HS-27A (cell line): ENCODE data around the gene CYB5R3.

Experiments
- DNase-seq: peaks from one replicate; pipeline ENCODE4 v3.0.0-alpha.2; 2012; ENCODE audit warnings: low read depth, missing footprints

The CYB5R3 gene

DNA sequence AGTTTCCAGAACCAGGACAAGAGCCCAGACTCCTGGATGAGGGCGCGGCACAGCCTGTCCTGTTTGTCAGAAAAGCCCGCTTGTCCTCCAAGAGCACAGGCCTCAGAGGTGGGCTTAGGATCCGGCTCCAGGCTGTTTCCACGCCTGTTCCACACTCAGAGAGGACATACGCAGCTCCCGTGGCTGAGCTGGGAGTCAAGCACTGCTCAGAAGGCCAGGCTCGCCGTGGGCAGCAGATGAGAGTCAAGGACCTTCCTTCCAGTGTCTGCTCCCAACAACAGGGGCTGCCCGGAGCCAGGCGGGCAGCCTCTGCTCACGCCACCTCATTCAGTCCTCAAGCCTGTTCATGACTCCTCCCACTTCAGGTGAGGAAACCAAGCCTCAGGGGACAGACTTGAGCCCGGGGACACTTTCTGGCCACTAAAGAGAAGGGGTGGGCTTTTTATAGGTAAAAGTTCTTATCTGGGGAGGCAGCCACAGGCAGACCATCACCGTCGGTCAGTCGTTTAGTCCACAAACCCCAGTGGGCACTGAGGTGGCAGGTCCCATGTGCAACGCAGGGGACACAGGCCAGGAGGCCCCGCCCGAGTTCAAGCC is 3.8 kb downstream of the CYB5R3 start:
- no peak for DNase-seq

DNA sequence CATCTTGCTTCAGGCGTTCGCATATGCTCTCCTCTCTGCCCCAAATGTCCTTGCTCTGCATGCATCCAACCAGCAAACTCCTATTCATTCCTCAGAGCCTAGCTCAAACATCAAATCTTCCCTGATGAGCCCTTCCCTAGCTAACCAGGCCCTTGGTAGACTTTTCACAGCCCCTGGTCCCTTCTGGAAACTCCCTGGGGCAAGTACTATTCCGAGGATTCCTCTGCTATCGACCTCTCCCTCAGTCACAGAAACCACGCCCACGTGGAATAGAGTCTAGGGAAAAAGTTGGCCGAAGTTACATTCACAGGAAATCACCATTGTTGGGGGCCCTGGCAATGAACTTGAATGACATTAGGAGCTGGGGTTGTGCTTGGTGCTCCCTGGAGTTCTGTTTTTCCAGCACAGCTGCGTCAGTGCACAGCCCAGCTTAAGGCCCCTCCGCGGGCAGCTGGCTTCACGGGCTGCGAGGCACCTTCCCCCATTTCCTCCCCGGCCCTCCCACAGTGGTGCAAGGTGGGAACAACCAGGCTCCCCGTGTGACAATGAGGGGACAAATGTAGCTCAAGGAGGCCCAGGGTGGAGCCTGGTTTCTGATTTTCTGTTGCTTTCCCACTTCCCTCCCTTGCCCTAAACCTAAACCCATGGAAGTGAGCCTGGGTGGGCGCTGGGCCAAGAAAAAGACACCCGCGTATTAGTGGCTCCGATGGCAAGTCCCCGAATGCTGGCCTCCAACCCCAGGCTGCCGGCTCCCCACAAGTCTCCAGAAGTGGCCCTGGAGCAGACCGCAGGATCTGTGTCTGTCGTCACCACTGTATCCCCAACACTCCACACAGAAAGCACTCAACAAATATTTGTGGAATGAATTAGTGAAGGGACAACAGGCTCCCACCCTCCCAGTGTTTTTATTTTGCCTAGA is 4.5 kb downstream of the CYB5R3 start:
- DNase-seq, result no peak

DNA sequence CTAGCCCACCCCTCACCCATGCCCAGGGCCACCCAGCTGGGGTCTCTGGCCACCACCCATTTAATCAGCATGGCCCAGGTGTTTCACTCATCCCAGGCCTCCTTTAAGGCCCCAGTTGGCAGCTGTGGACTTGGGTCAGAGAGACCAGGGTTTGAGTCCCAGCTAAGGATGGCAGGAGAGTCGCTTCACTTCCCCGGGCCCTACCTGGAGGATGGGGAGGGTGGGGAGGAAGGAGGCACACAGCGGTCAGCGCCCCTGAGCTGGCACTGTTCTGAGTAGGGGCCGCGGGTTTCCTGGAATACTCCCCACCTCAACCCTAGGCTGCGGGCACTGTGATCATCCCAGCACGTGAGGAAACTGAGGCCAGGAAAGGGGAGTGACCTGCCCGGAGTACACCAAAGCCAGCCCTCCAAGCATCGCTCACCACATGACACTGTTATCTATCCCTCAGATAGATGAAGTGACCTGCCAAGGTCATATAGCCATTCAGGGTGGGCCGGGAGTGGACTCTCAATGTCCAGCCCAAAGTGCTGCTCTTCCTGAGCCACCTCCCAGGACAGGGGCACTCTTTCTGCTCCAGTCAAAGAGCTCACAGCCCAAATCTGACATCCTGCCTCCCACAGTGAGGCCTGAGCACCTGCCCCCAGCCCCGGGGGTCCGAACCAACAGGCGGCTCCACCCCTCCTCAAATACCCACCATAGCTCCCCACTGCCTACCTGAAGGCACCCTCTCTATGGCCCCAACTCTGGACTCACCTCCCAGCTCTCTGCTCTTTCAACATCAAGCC is 5.4 kb downstream of the CYB5R3 start:
- no peak for DNase-seq

DNA sequence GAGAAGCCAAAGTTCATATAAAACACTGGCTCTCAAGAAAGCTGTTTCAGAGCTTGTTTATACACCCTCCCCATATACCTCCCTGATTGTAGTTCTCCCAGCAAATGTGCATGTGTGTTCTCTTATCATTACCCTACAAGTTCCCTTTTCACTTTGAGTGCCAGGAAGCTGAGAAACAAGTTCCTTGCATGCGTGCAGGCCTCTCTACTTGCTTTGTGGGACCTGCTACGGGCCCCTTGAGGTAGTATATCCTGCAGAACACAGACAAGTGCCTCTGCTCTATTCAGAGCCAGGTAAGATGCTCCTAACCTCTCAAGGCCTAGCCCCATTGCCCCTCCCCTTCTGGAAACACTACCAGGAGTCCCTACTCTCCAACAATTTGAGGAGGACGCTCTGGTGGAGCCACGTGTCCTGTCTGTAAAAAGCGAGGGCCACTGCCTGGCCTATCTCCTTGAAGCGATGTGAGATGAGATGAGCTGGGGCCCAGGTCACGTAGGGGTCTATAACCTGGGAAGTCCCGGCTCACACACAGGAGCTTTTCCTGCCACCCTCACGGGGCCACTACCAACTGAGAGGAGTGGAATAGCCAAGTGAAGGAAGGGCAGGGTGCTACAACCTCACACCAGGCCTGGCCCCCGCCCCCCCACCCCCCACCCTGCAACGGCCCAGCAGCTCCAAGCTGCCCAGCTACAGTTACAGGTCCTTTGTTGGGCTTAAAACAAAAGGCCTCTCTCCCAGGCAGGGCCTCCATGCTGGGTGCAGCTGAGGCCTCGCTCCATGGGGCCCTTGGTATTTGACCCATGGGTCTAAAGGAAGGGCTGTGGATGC is 6.2 kb downstream of the CYB5R3 start:
- no peak for DNase-seq

DNA sequence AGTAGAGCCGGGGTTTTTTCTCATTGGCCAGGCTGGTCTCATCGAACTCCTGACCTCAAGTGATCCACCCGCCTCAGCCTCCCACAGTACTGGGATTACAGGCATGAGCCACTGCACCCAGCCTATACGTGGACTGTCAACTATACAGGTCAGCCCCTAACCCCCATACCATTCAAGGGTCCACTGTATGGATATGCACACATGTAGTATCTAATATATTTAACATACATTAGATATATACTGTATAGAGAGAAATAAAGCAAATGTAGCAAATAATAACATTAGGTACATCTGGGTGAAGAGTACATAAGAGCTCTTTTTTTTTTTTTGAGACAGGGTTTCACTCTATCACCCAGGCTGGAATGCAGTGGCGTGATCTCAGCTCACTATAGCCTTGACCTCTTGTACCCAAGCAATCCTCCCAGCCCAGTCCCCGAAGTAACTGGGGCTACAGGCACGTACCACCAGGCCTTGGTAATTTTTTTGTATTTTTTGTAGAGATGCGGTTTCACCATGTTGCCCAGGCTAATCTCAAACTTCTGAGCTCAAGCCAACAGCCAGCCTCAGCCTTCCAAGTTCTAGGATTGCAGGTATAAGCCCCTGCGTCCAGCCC is 7.3 kb downstream of the CYB5R3 start:
- no peak for DNase-seq

DNA sequence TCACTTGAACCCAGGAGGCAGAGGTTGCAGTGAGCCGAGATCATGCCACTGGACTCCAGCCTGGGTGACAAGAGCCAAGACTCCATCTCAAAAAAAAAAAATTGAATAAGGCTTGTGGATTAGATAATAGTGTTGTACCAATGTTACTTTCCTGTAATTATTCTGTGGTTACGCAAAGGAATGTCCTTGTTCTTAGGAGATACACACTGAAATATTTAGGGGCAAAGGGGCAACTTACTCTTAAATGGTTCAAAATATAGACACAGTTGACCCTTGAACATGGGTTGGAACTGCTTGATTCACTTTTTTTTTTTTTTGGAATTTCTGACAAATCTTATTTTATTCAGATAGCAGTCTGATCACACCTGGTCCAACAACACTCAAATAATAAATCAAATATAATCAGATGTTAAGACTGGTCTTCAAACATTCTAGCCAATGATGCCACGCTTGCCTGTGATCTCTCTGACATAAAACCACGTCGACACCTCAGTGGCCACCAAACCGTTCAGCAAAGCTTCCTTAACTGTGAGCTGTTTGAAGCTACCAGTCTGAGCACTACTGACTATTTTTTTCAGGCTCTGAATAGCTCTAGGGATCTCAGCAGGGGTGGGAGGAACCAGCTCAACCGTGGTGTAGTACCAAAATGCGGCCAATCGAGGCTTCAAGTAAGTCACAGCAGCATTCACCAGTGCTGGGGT is 9.5 kb downstream of the CYB5R3 start:
- DNase-seq, result no peak

DNA sequence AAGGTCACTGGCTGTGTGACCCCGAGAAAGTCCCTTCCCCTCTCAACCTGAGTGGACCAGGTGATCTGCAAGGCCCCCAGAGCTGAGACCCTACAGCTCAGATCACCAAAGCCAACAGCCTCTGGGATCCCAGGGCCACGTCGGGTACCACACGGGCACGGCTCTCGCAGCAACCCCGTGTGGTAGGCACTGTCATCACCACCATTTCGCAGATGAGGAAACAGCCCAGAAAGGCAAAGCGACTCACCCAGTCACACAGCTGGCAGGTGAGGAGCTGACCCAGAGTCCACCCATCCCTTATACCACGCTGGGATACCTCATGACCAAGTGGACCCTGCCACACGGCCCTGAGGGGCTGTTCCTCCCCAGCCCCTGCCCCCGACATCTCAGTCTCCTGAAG is 11.6 kb downstream of the CYB5R3 start:
- DNase-seq, result no peak

DNA sequence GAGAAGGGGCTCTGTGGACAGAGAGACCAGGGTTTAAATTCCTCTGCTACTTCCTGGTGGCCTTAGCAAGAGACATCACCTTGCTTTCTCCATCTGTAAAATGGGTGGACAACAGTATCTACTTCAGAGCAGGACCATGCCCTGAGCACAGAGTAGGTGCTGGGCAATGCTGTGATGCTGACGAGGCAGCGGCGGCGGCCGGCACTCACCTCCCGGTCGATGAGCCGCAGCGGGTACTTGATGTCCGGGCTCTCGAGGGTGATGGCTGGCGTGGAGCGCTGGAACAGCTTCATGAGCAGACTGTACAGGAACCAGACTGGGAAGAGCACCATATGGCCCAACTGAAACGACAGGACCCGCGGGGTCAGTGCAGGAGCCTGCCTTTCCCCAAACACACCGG is 12.7 kb downstream of the CYB5R3 start:
- DNase-seq, result no peak

DNA sequence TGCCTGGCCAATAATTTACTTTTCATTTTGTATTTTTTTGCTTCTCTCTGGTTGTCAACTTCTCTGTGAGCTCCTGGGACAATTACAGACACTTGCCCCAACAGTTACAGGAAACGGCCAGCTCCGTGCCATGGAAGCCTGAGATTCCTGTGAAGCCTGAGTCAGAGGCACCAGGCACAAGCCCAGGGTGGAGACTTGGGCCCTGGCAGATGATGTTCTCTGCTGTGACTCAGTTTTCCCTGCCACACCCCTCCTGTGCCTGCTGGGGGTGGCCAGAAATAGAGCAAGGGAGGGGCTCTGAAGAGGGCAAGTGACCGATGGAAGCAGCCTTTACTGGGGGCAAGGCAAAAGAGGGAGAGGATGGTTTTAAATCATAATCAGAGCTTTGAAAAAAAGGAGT is 13.7 kb downstream of the CYB5R3 start:
- peak; percentile 83 for DNase-seq

DNA sequence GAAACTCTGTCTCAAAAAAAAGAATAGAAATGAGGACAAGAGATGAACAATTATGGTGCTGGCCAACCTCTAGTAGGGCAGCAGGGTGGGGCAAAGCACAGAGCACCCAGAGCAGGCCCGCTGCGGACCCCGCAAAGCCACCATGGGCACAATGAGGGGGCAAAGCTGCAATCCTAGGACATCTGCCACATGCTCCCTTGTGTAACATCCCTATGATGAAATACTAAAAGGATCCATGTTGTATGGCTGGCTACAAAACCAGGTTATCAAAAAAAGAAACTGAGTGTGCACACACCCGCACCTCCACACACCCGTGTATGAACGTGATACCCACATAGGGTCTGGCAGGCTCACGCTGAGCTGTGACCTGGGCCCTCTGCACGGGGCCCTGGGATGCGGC is 16.2 kb downstream of the CYB5R3 start:
- DNase-seq, result no peak

DNA sequence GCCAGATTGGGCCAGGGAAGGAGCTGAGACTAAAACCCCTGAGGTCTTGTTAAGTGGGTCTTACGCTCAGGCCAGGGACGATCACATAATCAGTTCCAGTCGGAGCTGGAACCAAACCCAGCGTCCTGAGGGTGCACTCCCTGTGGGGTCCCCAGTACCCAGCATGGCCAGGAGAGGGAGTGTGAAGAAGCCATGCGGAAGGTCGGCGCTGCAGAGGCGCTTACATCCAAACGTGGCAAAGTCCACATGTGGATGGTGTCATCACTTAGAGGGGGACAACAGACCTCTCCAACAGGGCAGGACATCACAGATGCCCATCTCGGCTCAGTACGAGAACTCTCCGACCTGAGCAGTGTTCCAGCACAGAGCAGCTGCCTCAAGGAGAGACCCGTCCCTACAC is 17.1 kb downstream of the CYB5R3 start:
- DNase-seq, result no peak

DNA sequence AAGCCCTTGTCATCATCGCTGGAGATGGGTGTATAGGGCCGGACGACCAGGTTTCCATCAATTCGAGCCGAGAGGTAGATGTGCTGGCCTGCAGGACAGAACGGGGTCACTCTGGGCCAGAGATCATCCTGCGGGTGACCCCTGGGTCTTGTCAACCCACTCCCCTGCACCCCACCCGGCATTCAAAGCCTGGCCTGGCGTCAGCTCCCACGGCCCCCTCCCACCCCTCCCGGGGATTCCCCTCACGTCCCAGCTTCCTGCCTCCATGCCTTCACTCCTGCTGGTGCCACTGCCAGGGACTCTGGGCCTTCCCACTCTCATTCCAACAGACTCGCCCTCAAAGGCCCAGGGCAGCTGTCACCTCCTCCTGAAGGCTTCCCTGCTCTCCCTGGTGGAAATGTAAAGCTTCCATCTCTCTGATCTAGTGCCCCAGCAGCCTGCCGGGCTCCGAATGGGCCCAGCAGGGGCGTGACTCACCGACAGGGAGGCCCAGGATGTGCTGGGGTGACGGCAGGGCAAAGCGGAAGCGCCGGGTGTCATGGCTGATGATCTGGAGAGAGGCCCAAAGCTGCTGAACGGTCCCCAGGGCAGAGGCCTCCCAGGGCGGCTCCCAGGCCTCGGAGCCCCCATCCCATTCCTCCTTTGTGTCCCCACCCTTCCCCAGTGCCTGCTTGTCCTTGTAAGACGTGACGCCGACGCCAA is 18.1 kb downstream of the CYB5R3 start:
- no peak for DNase-seq

DNA sequence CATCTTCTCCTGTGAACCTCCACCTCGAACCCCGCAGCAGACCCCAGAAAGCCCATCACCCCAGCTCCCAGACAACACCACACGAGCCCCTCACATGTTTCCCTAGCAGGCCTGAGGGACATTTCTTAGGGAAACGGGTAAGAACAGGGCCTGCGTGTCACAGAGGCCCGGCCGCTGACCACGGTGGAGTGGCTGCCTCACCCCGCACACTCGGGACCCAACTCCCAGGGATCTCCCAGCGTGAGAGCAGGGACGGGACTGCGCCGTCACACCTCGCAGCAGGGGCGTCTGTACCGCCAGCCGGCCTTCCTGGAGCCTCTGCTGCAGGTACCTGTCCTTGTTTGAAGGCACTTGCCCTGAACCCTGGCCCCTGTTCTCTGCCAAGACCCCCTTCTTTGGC is 19.0 kb downstream of the CYB5R3 start:
- no peak for DNase-seq

DNA sequence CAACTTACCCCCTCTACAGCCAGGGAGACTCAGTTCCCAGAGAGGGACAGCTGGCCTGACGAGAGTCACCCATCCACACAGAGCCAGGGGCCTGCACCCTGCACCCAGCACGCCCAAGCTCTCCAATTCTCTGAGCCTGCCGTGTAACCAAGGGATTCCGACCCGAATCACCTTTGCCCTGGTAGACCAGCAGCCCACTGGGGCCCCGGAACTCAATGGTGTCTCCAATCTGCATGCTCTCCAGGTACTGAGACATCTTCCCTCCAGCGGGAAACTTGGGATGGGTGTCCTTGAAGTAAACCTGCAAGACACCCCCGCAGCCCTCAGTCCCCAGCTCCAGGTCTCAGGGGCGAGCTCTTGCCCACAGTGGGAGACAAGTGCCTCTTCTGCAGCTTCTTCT is 21.2 kb downstream of the CYB5R3 start:
- no peak for DNase-seq

DNA sequence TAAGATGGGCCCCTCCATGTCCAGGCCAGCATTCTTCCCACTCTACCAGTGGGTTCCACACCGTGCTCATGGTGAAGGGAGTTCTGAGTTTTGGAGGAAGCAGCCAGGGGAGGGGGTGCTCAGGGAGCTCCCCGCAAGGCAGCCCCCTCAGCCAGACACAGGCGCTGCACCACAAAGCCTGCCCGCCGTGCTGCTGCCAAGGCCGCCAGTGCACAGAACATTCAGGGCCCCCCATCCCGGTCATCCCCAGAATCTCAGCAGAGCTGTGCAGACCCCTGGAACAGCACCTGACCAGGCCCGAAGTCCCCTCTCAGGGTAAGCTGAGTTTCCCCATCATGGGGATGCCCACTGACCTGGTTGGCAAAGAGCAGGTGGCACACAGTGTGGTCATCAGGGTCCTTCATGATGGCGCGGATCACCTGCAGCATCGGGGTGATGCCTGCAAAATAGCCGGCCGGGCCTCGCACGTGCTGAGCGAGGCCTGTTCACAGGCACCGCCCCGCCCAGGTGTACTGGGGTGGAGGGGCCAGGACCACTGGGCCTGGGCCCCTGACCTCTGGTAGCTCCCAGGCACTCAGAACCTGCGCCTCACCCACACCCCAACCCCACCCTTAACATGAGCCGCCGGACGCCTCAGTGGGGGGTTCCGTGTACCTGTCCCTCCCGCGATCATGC is 22.1 kb downstream of the CYB5R3 start:
- no peak for DNase-seq

DNA sequence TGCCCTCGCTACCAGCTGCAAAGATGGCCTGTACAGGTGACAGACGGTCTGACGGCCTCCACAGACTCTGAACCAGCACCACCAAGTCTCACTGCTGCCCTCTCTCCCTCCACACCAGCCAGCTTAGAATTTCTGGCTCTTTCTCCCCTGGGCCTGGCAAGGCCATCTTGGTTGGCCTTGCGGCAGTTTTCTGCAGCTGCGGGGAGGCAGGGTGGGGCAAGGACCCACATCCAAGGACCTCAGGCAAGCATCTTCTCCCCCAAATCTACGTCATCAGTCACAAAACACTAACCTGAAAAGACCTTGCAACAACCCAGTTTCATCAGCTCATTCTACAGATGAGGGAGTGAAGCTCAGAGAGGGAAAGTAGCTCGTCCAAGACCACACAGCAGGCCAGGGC is 22.8 kb downstream of the CYB5R3 start:
- DNase-seq, result no peak

DNA sequence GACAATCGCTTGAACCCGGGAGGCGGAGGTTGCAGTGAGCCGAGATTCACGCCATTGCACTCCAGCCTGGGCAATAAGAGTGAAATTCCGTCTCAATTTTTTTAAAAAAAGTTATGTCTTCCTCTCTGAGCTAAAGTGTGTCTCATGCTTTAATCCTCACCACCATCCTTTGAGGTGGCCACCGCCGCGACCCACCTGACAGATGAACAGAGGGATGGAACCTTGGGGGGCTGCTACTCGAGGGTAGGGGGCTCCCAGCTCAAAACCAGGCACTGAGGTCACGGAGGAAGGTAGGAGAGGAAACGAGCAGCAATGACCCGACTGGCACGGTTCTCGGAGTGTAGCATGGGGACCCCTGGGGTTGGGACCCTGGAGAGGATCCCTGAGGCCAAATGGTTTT is 23.8 kb downstream of the CYB5R3 start:
- no peak for DNase-seq

DNA sequence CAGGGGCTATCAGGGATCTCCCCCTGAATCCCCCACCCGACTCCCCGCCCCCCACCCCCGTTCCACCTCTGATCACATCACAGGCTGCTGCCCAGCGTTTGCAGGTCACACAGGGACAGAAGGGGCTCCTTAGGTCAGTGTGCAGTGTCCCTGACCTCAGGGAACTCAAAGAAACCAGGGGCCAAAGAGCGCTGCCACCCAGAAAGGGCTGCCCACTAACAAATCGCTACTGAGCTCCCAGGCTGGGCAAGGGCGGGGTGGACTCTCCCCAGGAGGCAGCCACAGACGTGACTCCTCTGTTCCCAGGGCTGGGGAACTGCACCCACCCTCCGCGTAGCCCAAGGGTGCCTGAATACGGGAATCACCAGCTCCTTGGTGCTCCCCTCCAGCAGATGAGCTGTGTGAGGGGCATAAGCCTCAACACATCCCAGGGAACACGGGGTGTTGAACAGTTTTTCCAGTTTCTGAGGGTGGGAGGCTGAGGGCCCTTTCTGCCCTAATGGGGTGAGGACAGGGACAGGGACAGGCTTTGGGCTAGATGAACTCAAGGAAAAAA is 24.6 kb downstream of the CYB5R3 start:
- no peak for DNase-seq

DNA sequence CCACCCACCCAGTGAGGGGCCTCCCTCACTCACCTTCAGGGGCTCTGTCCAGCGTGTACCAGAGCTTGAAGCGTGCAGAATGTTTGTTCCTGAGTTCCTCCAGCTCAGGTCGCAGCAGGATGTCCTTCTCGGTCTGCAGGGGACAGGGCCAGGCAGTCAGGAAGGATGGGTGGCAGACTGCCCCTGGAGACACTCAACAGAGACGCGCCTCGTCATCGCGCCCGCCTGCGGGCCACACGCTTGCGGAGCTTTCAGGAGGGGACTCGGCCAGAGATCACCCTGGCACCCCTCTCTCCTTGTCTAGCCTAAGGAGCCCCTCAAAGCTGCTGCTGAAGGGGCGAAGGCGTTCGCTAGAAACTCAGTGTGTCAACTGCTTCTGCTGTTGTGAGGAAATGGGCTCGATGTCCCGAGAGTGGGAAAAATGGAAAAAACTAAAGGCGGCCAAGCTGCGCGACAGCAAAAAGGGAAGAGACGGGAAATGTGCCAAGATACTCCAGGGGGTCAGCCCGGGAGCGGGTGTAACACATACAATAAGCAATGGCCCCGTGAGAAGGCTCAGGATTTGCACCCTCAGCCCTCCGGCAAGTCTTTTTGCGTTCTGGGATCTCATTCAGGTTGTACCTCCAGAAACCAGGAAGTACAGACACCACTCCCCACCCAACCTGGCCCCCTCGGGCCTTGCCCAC is 25.3 kb downstream of the CYB5R3 start:
- no peak for DNase-seq
